ENCODE measurements around the gene RGS18. TPM values are rescaled to one million over a fixed set of nuclear protein-coding genes. Genes with fewer than 3 reads are reported as not detected.

Gene RGS18
- total and polyA plus RNA-seq, 2 donors from 2014 or later: 0.34 to 6.2 TPM

GRCh38 chr1:192170196-192170984 lies 12.1 kb downstream of the RGS18 start:
- H3K27ac ChIP-seq (ENCODE audit: low read depth in 2 of 2, low read length in 2 of 2): no peak overlapping the region
- no peak for FAIRE-seq
- DNase-seq: no peak
- no peaks in the 10 kb centered on the region for H3K36me3 ChIP-seq (ENCODE audit: control insufficient read depth in 2 of 3, insufficient read depth in 3 of 3, low read length in 3 of 3)
- H3K4me1 ChIP-seq (ENCODE audit: control insufficient read depth in 2 of 3, insufficient read depth in 2 of 3, low read depth in 1 of 3, low read length in 3 of 3): no peaks in the 10 kb centered on the region
- no peaks in the 10 kb centered on the region for H3K27me3 ChIP-seq (ENCODE audit: control insufficient read depth, insufficient read depth, low read length)
- TF ChIP-seq CTCF (IDR thresholded peaks at IDR 0.05; ENCODE audit: borderline replicate concordance, extremely low read depth, insufficient read depth): no peak
- no peak overlapping the region for H3K9ac ChIP-seq (ENCODE audit: low read length in 3 of 3)
- H3K4me3 ChIP-seq (ENCODE audit: low read length in 3 of 3): no peak overlapping the region
- H3K9me3 ChIP-seq (ENCODE audit: control insufficient read depth in 2 of 3, insufficient read depth in 1 of 3, low read length in 3 of 3): no peaks in the 10 kb centered on the region
- intact Hi-C loops (cut with DNase I): no loop called here

- no peaks in the 10 kb centered on the region for H3K9me3 ChIP-seq (ENCODE audit: control insufficient read depth in 2 of 3, insufficient read depth in 1 of 3, low read length in 3 of 3)
- no peak for FAIRE-seq
These were observed 12.9 kb downstream of the RGS18 start for GRCh38 chr1:192171123-192171522.

GRCh38 chr1:192175971-192176370 lies 17.7 kb downstream of the RGS18 start:
- Histone ChIP-seq H3K4me3 (ENCODE audit: low read length in 3 of 3) (no peak overlapping the region), H3K27ac (ENCODE audit: low read depth in 2 of 2, low read length in 2 of 2) (no peak overlapping the region), H3K27me3 (ENCODE audit: control insufficient read depth, insufficient read depth, low read length) (no peaks in the 10 kb centered on the region), H3K36me3 (ENCODE audit: control insufficient read depth in 2 of 3, insufficient read depth in 3 of 3, low read length in 3 of 3) (no peaks in the 10 kb centered on the region), H3K9me3 (ENCODE audit: control insufficient read depth in 2 of 3, insufficient read depth in 1 of 3, low read length in 3 of 3) (no peaks in the 10 kb centered on the region), H3K9ac (ENCODE audit: low read length in 3 of 3) (no peak overlapping the region), H3K4me1 (ENCODE audit: control insufficient read depth in 2 of 3, insufficient read depth in 2 of 3, low read depth in 1 of 3, low read length in 3 of 3) (no peaks in the 10 kb centered on the region)
- no peak for TF ChIP-seq CTCF (IDR thresholded peaks at IDR 0.05; ENCODE audit: borderline replicate concordance, extremely low read depth, insufficient read depth)
- DNase-seq (no peak), FAIRE-seq (no peak)
- intact Hi-C loops (cut with DNase I): no loop called here

More at GRCh38 chr1:192171123-192171522, 12.9 kb downstream of the RGS18 start:
- H3K4me3 ChIP-seq (ENCODE audit: low read length in 3 of 3): no peak overlapping the region
- no peak for TF ChIP-seq CTCF (IDR thresholded peaks at IDR 0.05; ENCODE audit: borderline replicate concordance, extremely low read depth, insufficient read depth)
- no peak overlapping the region for H3K9ac ChIP-seq (ENCODE audit: low read length in 3 of 3)
- H3K36me3 ChIP-seq (ENCODE audit: control insufficient read depth in 2 of 3, insufficient read depth in 3 of 3, low read length in 3 of 3): no peaks in the 10 kb centered on the region
- H3K27me3 ChIP-seq (ENCODE audit: control insufficient read depth, insufficient read depth, low read length): no peaks in the 10 kb centered on the region
- no peak for DNase-seq
- intact Hi-C loops (cut with DNase I): no loop called here
- H3K27ac ChIP-seq (ENCODE audit: low read depth in 2 of 2, low read length in 2 of 2): no peak overlapping the region
- no peaks in the 10 kb centered on the region for H3K4me1 ChIP-seq (ENCODE audit: control insufficient read depth in 2 of 3, insufficient read depth in 2 of 3, low read depth in 1 of 3, low read length in 3 of 3)

All from kidney (tissue), 14 donors.